Upper lobe of left lung (tissue), 6 donors: ENCODE measurements around the gene PTPRD. TPM values are rescaled to one million over a fixed set of nuclear protein-coding genes. Genes with fewer than 3 reads are reported as not detected.

Source experiments
- ATAC-seq, 2 donors: fragments of 200-7000 bp; cut with Tn5 transposase; one replicate each; pipeline ENCODE4 v1.9.1; 2022; ENCODE audit warnings: mild to moderate bottlenecking in 2 of 2, moderate library complexity in 2 of 2; ENCODE audit not compliant: low FRiP score in 2 of 2
- DNase-seq, 2 donors: peaks; one replicate each; pipeline ENCODE4 v3.0.0-alpha.2; 2019 to 2020
- H3K27ac ChIP-seq, 4 donors: fragments of 200-600 bp; sonication (generic); one replicate each; pipeline ENCODE4 v1.5.1; 2016 to 2019
- H3K27me3 ChIP-seq, 4 donors: fragments of 200-600 bp; sonication (generic); one replicate each; pipeline ENCODE4 v1.5.1; 2017 to 2019
- H3K36me3 ChIP-seq, 4 donors: fragments of 200-600 bp; sonication (generic); one replicate each; pipeline ENCODE4 v1.5.1; 2016 to 2019
- H3K4me1 ChIP-seq, 4 donors: fragments of 200-600 bp; sonication (generic); one replicate each; pipeline ENCODE4 v1.5.1; 2018 to 2019
- H3K4me3 ChIP-seq, 4 donors: fragments of 200-600 bp; sonication (generic); one replicate each; pipeline ENCODE4 v1.5.1; 2017 to 2019; ENCODE audit warnings: mild to moderate bottlenecking in 2 of 4, moderate library complexity in 1 of 4
- H3K9me3 ChIP-seq, 4 donors: fragments of 200-600 bp; sonication (generic); one replicate each; pipeline ENCODE4 v1.5.1; 2018 to 2019
- CTCF ChIP-seq, 6 experiments: fragments of 450-650 bp in 4 of 6; fragments of 200-600 bp in 2 of 6; sonication (generic) in 2 of 6; IDR thresholded peaks; one replicate each; pipeline ENCODE4 v1.5.1; 2016 to 2019; ENCODE audit warnings: antibody characterized with exemption in 6 of 6
- EP300 ChIP-seq, 4 donors: sonication (generic); formaldehyde crosslinking; IDR thresholded peaks; one replicate each; pipeline ENCODE4 v1.5.1; 2017; ENCODE audit warnings: antibody characterized with exemption in 4 of 4, control low read depth in 2 of 4
- POLR2A ChIP-seq, 4 donors: fragments of 450-650 bp; IDR thresholded peaks; one replicate each; pipeline ENCODE4 v1.5.1; 2016 to 2017; ENCODE audit warnings: antibody characterized with exemption in 4 of 4, mild to moderate bottlenecking in 2 of 4
- POLR2AphosphoS5 ChIP-seq, 2 donors: sonication (generic); formaldehyde crosslinking; IDR thresholded peaks; one replicate each; pipeline ENCODE4 v1.5.1; 2017; ENCODE audit warnings: antibody characterized with exemption in 2 of 2
- WGBS, 2 donors: methylation state at CpG; one replicate each; pipeline ENCODE4 v1.1.5; 2017 to 2018; 5-methylcytosine and 5-hydroxymethylcytosine counted together
- total RNA-seq, 6 donors: library from RNA; depleted of rRNA in 4 of 6; stranded (reverse); fragments of >200 nt in 4 of 6; gene quantifications; one replicate each; pipeline versions ENCODE4 v1.1.0 to v1.2.1, GENCODE V29; 2016 to 2021
- donor health status: DM: no; HTN: no; CAD: no; lungs with moderate emphysema.
- donor health status: DM: no; HTN: yes; CAD: no; lungs with severe emphysema.

The PTPRD gene
- total RNA-seq, 6 donors from 2014 or later, result 7.4 to 46.1 (median 14.5) TPM

GRCh38 chr9:9523476-9524139, 1089.2 kb downstream of the PTPRD start:
- DNase-seq, result peak in 1 of 2 donors; percentile 20
- H3K27ac ChIP-seq, result no peak overlapping the region
- WGBS, 2 donors, result 77 to 82% methylated on average over 8 of the region's 8 CpGs

GRCh38 chr9:9522406-9522805, 1090.4 kb downstream of the PTPRD start:
- 78 to 82% methylated on average over 1 of the region's 1 CpG for whole genome bisulfite sequencing, 2 donors
- Histone ChIP-seq H3K9me3 (no peaks in the 10 kb centered on the region), H3K27me3 (no peaks in the 10 kb centered on the region), H3K36me3 (no peaks in the 10 kb centered on the region), H3K27ac (no peak overlapping the region), H3K4me1 (peaks cover 0 to 2% (median 0%) of the 10 kb centered on the region in 4 donors), H3K4me3 (no peak overlapping the region)
- ATAC-seq (no peak), DNase-seq (no peak)
- TF ChIP-seq POLR2AphosphoS5 (IDR thresholded peaks at IDR 0.05), result no peak
- no peak for TF ChIP-seq CTCF (IDR thresholded peaks at IDR 0.05)
- no peak for TF ChIP-seq POLR2A (IDR thresholded peaks at IDR 0.05)
- no peak for TF ChIP-seq EP300 (IDR thresholded peaks at IDR 0.05)

More at GRCh38 chr9:9523476-9524139, 1089.2 kb downstream of the PTPRD start:
- Histone ChIP-seq H3K4me3 (no peak overlapping the region), H3K9me3 (no peaks in the 10 kb centered on the region), H3K36me3 (no peaks in the 10 kb centered on the region), H3K4me1 (peaks cover 0 to 2% (median 0%) of the 10 kb centered on the region in 4 donors), H3K27me3 (no peaks in the 10 kb centered on the region)
- ATAC-seq, result no peak
- TF ChIP-seq POLR2AphosphoS5 (IDR thresholded peaks at IDR 0.05) (no peak), POLR2A (IDR thresholded peaks at IDR 0.05) (no peak)

- H3K27me3 ChIP-seq, result no peaks in the 10 kb centered on the region
- no peak overlapping the region for H3K27ac ChIP-seq
- H3K9me3 ChIP-seq, result no peaks in the 10 kb centered on the region
- WGBS, 2 donors, result 28 to 36% methylated on average over 5 of the region's 5 CpGs
- ATAC-seq (peak in 1 of 2 donors; percentile 70), DNase-seq (no peak)
- TF ChIP-seq CTCF (IDR thresholded peaks at IDR 0.05) (no peak), POLR2AphosphoS5 (IDR thresholded peaks at IDR 0.05) (no peak), POLR2A (IDR thresholded peaks at IDR 0.05) (no peak), EP300 (IDR thresholded peaks at IDR 0.05) (no peak)
- H3K36me3 ChIP-seq, result no peaks in the 10 kb centered on the region
- peaks cover 0 to 2% (median 0%) of the 10 kb centered on the region in 4 donors for H3K4me1 ChIP-seq
- H3K4me3 ChIP-seq, result no peak overlapping the region
Measured at GRCh38 chr9:9521033-9521779, 1091.6 kb downstream of the PTPRD start.

GRCh38 chr9:9504869-9505268, 1107.9 kb downstream of the PTPRD start:
- TF ChIP-seq POLR2AphosphoS5 (IDR thresholded peaks at IDR 0.05) (no peak), POLR2A (IDR thresholded peaks at IDR 0.05) (no peak), EP300 (IDR thresholded peaks at IDR 0.05) (peak in 1 of 4 donors; percentile 81)
- no peaks in the 10 kb centered on the region for H3K4me1 ChIP-seq
- no peak overlapping the region for H3K27ac ChIP-seq
- 56 to 66% methylated on average over 1 of the region's 1 CpG for WGBS, 2 donors
- ATAC-seq (peak in 1 of 2 donors; percentile 61), DNase-seq (peak in 1 of 2 donors; percentile 24)
- no peaks in the 10 kb centered on the region for H3K27me3 ChIP-seq
- H3K4me3 ChIP-seq, result no peak overlapping the region
- H3K9me3 ChIP-seq, result no peaks in the 10 kb centered on the region
- H3K36me3 ChIP-seq, result no peaks in the 10 kb centered on the region

GRCh38 chr9:9499546-9499945, 1113.3 kb downstream of the PTPRD start:
- no peaks in the 10 kb centered on the region for H3K27me3 ChIP-seq
- no peak for TF ChIP-seq POLR2A (IDR thresholded peaks at IDR 0.05)
- no peak for TF ChIP-seq CTCF (IDR thresholded peaks at IDR 0.05)
- TF ChIP-seq EP300 (IDR thresholded peaks at IDR 0.05), result no peak
- TF ChIP-seq POLR2AphosphoS5 (IDR thresholded peaks at IDR 0.05), result no peak
- no peak overlapping the region for H3K27ac ChIP-seq
- H3K4me3 ChIP-seq, result no peak overlapping the region
- H3K9me3 ChIP-seq, result peaks cover 0 to 3% (median 0%) of the 10 kb centered on the region in 4 donors
- DNase-seq (no peak), ATAC-seq (no peak)
- no peaks in the 10 kb centered on the region for H3K36me3 ChIP-seq
- H3K4me1 ChIP-seq, result no peaks in the 10 kb centered on the region
